GM23338 (cell line): ENCODE data around the gene F7. TPM values are rescaled to one million over a fixed set of nuclear protein-coding genes. Genes with fewer than 3 reads are reported as not detected.

ENCODE experiments used
- ATAC-seq: fragments of 200-7000 bp; cut with Tn5 transposase; 3 replicates; pipeline ENCODE4 v1.9.1; 2020
- DNase-seq: peaks from one replicate; pipeline ENCODE4 v3.0.0-alpha.2; 2015; ENCODE audit warnings: low spot score
- H2AFZ ChIP-seq: fragments of 200-600 bp; sonication (generic); 2 replicates; pipeline ENCODE4 v1.8.0; 2016; ENCODE audit warnings: antibody characterized with exemption, mild to moderate bottlenecking, moderate library complexity
- H3F3A ChIP-seq: fragments of 200-600 bp; sonication (generic); replicated peaks from 2 replicates; pipeline ENCODE4 v1.8.0; 2017; ENCODE audit warnings: antibody characterized with exemption, mixed run types, low read depth
- H3K27ac ChIP-seq: fragments of 200-600 bp; sonication (generic); 2 replicates; pipeline ENCODE4 v1.6.1; 2016; ENCODE audit warnings: low read depth
- H3K27me3 ChIP-seq: fragments of 200-600 bp; sonication (generic); 2 replicates; pipeline ENCODE4 v1.8.0; 2016; ENCODE audit warnings: mild to moderate bottlenecking, mixed run types, moderate library complexity; ENCODE audit not compliant: insufficient read depth
- H3K36me3 ChIP-seq: fragments of 200-600 bp; sonication (generic); 2 replicates; pipeline ENCODE4 v1.8.0; 2016; ENCODE audit warnings: mild to moderate bottlenecking; ENCODE audit not compliant: insufficient read depth
- H3K4me1 ChIP-seq: fragments of 200-600 bp; sonication (generic); 2 replicates; pipeline ENCODE4 v1.8.0; 2016; ENCODE audit warnings: mild to moderate bottlenecking, moderate library complexity; ENCODE audit not compliant: insufficient read depth
- H3K4me2 ChIP-seq: fragments of 200-600 bp; sonication (generic); 2 replicates; pipeline ENCODE4 v1.7.1; 2017; ENCODE audit warnings: mixed run types
- H3K4me3 ChIP-seq: fragments of 200-600 bp; sonication (generic); 2 replicates; pipeline ENCODE4 v1.6.1; 2016; ENCODE audit warnings: mixed run types
- H3K79me2 ChIP-seq: fragments of 200-600 bp; sonication (generic); replicated peaks from 2 replicates; pipeline ENCODE4 v1.8.0; 2017; ENCODE audit warnings: mild to moderate bottlenecking; ENCODE audit not compliant: insufficient read depth
- H3K9me2 ChIP-seq: fragments of 200-600 bp; sonication (generic); 2 replicates; pipeline ENCODE4 v1.8.0; 2017; ENCODE audit not compliant: insufficient read depth
- H4K20me1 ChIP-seq: fragments of 200-600 bp; sonication (generic); replicated peaks from 2 replicates; pipeline ENCODE4 v1.8.0; 2017; ENCODE audit warnings: mild to moderate bottlenecking; ENCODE audit not compliant: insufficient read depth
- H3K27ac Mint-ChIP-seq: 2 replicates; pipeline ENCODE4 v1.8.0; 2020; ENCODE audit warnings: inconsistent platforms, mild to moderate bottlenecking, moderate library complexity, mixed read lengths
- H3K27me3 Mint-ChIP-seq: 3 replicates; pipeline ENCODE4 v1.8.0; 2022; ENCODE audit warnings: low read depth, mild to moderate bottlenecking, moderate library complexity, mixed read lengths, inconsistent platforms; ENCODE audit not compliant: insufficient read depth, poor library complexity
- H3K36me3 Mint-ChIP-seq: 3 replicates; pipeline ENCODE4 v1.8.0; 2021; ENCODE audit warnings: low read depth, mild to moderate bottlenecking, inconsistent platforms, moderate library complexity, mixed read lengths
- H3K4me1 Mint-ChIP-seq: 3 replicates; pipeline ENCODE4 v1.8.0; 2020; ENCODE audit warnings: mild to moderate bottlenecking, inconsistent platforms, mixed read lengths
- H3K4me3 Mint-ChIP-seq: 3 replicates; pipeline ENCODE4 v1.8.0; 2021; ENCODE audit warnings: moderate library complexity, mild to moderate bottlenecking, inconsistent platforms, mixed read lengths
- H3K9me3 Mint-ChIP-seq: 3 replicates; pipeline ENCODE4 v1.8.0; 2020; ENCODE audit warnings: moderate library complexity, mild to moderate bottlenecking, inconsistent platforms, mixed read lengths
- CREB1 ChIP-seq: fragments of 250-450 bp; sonication (Bioruptor Pico); IDR thresholded peaks from 2 replicates; pipeline ENCODE4 v1.5.0; 2020; ENCODE audit warnings: low read depth, mild to moderate bottlenecking, moderate library complexity
- EZH2 ChIP-seq: fragments of 200-600 bp; sonication (generic); IDR thresholded peaks from one replicate; pipeline ENCODE4 v1.8.0; 2017; ENCODE audit warnings: antibody characterized with exemption, mild to moderate bottlenecking, low read depth; ENCODE audit not compliant: unreplicated experiment
- EZH2phosphoT487 ChIP-seq: fragments of 200-600 bp; sonication (generic); IDR thresholded peaks from one replicate; pipeline ENCODE4 v1.8.1; 2018; ENCODE audit warnings: antibody characterized with exemption; ENCODE audit not compliant: unreplicated experiment
- JUNB ChIP-seq: IDR thresholded peaks from one replicate; pipeline ENCODE4 v1.6.1; 2016; ENCODE audit warnings: antibody characterized with exemption; ENCODE audit not compliant: unreplicated experiment
- NANOG ChIP-seq: IDR thresholded peaks from 2 replicates; pipeline ENCODE4 v1.6.1; 2016; ENCODE audit warnings: antibody characterized with exemption, borderline replicate concordance
- POLR2AphosphoS5 ChIP-seq: IDR thresholded peaks from 2 replicates; pipeline ENCODE4 v1.6.1; 2016; ENCODE audit warnings: antibody characterized with exemption, low read depth
- STAT1 ChIP-seq: IDR thresholded peaks from one replicate; pipeline ENCODE4 v1.6.1; 2016; ENCODE audit warnings: antibody characterized with exemption; ENCODE audit not compliant: unreplicated experiment
- ZNF114 ChIP-seq: fragments of 250-450 bp; sonication (Bioruptor Pico); IDR thresholded peaks from 2 replicates; pipeline ENCODE4 v1.5.0; 2020; ENCODE audit warnings: mild to moderate bottlenecking, moderate library complexity
- ZNF331 ChIP-seq: fragments of 250-450 bp; sonication (Bioruptor Pico); IDR thresholded peaks from 2 replicates; pipeline ENCODE4 v1.5.0; 2020; ENCODE audit warnings: low read depth, mild to moderate bottlenecking, moderate library complexity
- polyA plus RNA-seq: library from polyadenylated mRNA; unstranded; fragments of >200 nt; fragmentation: Nextera tagmentation; extraction: Ambion mirVana; gene quantifications from 2 replicates; pipeline ENCODE4 v1.2.1, GENCODE V29; 2016
- total RNA-seq: library from RNA; depleted of rRNA; stranded (reverse); fragments of >200 nt; shearing (Covaris generic); gene quantifications from 2 replicates; pipeline ENCODE4 v1.2.3, GENCODE V29; 2014
- TF ChIP-seq, protein P1 (sequence below): IDR thresholded peaks from 2 replicates; pipeline ENCODE4 v1.6.1; 2016; ENCODE audit warnings: antibody characterized with exemption
- TF ChIP-seq, protein P2 (sequence below), 2 experiments: fragments of 200-600 bp in 1 of 2; sonication (generic) in 1 of 2; conservative IDR thresholded peaks; 2 replicates each; pipeline versions ENCODE4 v1.5.1 to v1.6.1; 2016 to 2017; ENCODE audit warnings: antibody characterized with exemption in 2 of 2, low read depth in 2 of 2, mild to moderate bottlenecking in 2 of 2, moderate library complexity in 1 of 2
- TF ChIP-seq, protein P3 (sequence below): IDR thresholded peaks from one replicate; pipeline ENCODE4 v1.6.1; 2018; ENCODE audit warnings: antibody characterized with exemption; ENCODE audit not compliant: unreplicated experiment
- TF ChIP-seq, protein P4 (sequence below): fragments of 250-450 bp; sonication (Bioruptor Pico); IDR thresholded peaks from 2 replicates; pipeline ENCODE4 v1.5.0; 2020; ENCODE audit warnings: mild to moderate bottlenecking, moderate library complexity

F7 gene
- total and polyA plus RNA-seq, 2 experiments from 2014 or later, result 0.16 to 0.24 TPM

DNA sequence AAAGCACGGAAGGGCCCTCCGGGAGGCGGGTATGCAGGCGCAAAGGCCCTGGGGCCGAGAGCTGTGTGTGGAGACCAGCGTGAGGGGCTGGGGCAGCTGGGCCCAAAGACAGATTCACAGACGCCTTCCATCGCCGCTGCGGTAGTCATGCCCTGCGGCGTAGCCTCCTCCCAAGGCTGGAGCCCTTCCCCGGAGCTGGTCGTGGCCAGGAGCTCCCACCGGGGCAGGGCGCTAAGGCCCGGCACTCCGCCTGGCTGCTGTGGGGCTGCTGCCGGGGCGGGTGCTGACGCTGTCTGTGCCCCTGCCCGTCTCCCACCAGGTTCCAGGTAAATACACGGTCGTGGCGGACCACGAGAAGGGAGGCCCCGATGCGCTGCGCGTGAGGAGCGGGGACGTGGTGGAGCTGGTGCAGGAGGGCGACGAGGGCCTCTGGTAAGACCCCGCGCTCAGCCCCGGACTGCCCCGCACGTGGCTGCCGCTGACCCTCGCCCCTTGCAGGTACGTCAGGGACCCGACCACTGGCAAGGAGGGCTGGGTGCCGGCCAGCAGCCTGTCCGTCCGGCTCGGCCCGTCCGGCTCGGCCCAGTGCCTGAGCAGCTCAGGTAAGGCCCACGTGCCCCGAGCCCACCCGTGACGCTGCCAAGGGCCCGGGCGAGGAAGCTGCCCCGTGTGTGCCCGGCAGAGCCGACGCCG, 9.4 kb upstream of the F7 start:
- DNase-seq, result no peak

More for the DNA sequence above, 9.4 kb upstream of the F7 start:
- Histone ChIP-seq H3F3A (no peaks in the 10 kb centered on the region), H3K27ac (no peak overlapping the region), H3K27me3 (no peaks in the 10 kb centered on the region), H4K20me1 (no peaks in the 10 kb centered on the region), H3K4me2 (no peak overlapping the region), H2AFZ (no peak overlapping the region), H3K9me2 (no peaks in the 10 kb centered on the region), H3K79me2 (no peaks in the 10 kb centered on the region), H3K4me1 (no peaks in the 10 kb centered on the region), H3K36me3 (no peaks in the 10 kb centered on the region), H3K4me3 (no peak overlapping the region)
- TF ChIP-seq EZH2phosphoT487 (no peak), NANOG (no peak), STAT1 (no peak), JUNB (no peak), POLR2AphosphoS5 (no peak), CREB1 (CRISPR knock-in tag) (no peak), ZNF114 (no peak), ZNF331 (CRISPR knock-in tag) (no peak), EZH2 (no peak)
- TF ChIP-seq, protein P1, sequence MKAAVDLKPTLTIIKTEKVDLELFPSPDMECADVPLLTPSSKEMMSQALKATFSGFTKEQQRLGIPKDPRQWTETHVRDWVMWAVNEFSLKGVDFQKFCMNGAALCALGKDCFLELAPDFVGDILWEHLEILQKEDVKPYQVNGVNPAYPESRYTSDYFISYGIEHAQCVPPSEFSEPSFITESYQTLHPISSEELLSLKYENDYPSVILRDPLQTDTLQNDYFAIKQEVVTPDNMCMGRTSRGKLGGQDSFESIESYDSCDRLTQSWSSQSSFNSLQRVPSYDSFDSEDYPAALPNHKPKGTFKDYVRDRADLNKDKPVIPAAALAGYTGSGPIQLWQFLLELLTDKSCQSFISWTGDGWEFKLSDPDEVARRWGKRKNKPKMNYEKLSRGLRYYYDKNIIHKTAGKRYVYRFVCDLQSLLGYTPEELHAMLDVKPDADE, result no peak
- TF ChIP-seq, protein P2, sequence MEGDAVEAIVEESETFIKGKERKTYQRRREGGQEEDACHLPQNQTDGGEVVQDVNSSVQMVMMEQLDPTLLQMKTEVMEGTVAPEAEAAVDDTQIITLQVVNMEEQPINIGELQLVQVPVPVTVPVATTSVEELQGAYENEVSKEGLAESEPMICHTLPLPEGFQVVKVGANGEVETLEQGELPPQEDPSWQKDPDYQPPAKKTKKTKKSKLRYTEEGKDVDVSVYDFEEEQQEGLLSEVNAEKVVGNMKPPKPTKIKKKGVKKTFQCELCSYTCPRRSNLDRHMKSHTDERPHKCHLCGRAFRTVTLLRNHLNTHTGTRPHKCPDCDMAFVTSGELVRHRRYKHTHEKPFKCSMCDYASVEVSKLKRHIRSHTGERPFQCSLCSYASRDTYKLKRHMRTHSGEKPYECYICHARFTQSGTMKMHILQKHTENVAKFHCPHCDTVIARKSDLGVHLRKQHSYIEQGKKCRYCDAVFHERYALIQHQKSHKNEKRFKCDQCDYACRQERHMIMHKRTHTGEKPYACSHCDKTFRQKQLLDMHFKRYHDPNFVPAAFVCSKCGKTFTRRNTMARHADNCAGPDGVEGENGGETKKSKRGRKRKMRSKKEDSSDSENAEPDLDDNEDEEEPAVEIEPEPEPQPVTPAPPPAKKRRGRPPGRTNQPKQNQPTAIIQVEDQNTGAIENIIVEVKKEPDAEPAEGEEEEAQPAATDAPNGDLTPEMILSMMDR (conservative IDR thresholded peaks at IDR 0.05; ENCODE audit: low read depth in 2 of 2), result no peak
- TF ChIP-seq, protein P3, sequence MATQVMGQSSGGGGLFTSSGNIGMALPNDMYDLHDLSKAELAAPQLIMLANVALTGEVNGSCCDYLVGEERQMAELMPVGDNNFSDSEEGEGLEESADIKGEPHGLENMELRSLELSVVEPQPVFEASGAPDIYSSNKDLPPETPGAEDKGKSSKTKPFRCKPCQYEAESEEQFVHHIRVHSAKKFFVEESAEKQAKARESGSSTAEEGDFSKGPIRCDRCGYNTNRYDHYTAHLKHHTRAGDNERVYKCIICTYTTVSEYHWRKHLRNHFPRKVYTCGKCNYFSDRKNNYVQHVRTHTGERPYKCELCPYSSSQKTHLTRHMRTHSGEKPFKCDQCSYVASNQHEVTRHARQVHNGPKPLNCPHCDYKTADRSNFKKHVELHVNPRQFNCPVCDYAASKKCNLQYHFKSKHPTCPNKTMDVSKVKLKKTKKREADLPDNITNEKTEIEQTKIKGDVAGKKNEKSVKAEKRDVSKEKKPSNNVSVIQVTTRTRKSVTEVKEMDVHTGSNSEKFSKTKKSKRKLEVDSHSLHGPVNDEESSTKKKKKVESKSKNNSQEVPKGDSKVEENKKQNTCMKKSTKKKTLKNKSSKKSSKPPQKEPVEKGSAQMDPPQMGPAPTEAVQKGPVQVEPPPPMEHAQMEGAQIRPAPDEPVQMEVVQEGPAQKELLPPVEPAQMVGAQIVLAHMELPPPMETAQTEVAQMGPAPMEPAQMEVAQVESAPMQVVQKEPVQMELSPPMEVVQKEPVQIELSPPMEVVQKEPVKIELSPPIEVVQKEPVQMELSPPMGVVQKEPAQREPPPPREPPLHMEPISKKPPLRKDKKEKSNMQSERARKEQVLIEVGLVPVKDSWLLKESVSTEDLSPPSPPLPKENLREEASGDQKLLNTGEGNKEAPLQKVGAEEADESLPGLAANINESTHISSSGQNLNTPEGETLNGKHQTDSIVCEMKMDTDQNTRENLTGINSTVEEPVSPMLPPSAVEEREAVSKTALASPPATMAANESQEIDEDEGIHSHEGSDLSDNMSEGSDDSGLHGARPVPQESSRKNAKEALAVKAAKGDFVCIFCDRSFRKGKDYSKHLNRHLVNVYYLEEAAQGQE, result no peak
- TF ChIP-seq, protein P4, sequence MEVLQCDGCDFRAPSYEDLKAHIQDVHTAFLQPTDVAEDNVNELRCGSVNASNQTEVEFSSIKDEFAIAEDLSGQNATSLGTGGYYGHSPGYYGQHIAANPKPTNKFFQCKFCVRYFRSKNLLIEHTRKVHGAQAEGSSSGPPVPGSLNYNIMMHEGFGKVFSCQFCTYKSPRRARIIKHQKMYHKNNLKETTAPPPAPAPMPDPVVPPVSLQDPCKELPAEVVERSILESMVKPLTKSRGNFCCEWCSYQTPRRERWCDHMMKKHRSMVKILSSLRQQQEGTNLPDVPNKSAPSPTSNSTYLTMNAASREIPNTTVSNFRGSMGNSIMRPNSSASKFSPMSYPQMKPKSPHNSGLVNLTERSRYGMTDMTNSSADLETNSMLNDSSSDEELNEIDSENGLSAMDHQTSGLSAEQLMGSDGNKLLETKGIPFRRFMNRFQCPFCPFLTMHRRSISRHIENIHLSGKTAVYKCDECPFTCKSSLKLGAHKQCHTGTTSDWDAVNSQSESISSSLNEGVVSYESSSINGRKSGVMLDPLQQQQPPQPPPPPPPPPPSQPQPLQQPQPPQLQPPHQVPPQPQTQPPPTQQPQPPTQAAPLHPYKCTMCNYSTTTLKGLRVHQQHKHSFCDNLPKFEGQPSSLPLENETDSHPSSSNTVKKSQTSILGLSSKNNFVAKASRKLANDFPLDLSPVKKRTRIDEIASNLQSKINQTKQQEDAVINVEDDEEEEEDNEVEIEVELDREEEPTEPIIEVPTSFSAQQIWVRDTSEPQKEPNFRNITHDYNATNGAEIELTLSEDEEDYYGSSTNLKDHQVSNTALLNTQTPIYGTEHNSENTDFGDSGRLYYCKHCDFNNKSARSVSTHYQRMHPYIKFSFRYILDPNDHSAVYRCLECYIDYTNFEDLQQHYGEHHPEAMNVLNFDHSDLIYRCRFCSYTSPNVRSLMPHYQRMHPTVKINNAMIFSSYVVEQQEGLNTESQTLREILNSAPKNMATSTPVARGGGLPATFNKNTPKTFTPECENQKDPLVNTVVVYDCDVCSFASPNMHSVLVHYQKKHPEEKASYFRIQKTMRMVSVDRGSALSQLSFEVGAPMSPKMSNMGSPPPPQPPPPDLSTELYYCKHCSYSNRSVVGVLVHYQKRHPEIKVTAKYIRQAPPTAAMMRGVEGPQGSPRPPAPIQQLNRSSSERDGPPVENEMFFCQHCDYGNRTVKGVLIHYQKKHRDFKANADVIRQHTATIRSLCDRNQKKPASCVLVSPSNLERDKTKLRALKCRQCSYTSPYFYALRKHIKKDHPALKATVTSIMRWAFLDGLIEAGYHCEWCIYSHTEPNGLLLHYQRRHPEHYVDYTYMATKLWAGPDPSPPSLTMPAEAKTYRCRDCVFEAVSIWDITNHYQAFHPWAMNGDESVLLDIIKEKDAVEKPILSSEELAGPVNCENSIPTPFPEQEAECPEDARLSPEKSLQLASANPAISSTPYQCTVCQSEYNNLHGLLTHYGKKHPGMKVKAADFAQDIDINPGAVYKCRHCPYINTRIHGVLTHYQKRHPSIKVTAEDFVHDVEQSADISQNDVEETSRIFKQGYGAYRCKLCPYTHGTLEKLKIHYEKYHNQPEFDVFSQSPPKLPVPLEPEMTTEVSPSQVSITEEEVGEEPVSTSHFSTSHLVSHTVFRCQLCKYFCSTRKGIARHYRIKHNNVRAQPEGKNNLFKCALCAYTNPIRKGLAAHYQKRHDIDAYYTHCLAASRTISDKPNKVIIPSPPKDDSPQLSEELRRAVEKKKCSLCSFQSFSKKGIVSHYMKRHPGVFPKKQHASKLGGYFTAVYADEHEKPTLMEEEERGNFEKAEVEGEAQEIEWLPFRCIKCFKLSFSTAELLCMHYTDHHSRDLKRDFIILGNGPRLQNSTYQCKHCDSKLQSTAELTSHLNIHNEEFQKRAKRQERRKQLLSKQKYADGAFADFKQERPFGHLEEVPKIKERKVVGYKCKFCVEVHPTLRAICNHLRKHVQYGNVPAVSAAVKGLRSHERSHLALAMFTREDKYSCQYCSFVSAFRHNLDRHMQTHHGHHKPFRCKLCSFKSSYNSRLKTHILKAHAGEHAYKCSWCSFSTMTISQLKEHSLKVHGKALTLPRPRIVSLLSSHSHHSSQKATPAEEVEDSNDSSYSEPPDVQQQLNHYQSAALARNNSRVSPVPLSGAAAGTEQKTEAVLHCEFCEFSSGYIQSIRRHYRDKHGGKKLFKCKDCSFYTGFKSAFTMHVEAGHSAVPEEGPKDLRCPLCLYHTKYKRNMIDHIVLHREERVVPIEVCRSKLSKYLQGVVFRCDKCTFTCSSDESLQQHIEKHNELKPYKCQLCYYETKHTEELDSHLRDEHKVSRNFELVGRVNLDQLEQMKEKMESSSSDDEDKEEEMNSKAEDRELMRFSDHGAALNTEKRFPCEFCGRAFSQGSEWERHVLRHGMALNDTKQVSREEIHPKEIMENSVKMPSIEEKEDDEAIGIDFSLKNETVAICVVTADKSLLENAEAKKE, result no peak
- H3K36me3 Mint-ChIP-seq, result no peaks in the 10 kb centered on the region
- no peak overlapping the region for H3K4me3 Mint-ChIP-seq
- H3K27me3 Mint-ChIP-seq, result peaks cover 9% of the 10 kb centered on the region
- peaks cover 10% of the 10 kb centered on the region; the same call in 2 of the 3 replicates for H3K4me1 Mint-ChIP-seq
- H3K9me3 Mint-ChIP-seq, result no peaks in the 10 kb centered on the region
- no peak overlapping the region for H3K27ac Mint-ChIP-seq
- ATAC-seq, result peak; percentile 18
